ENCODE data around the gene DUSP15.
A peak's percentile ranks its signal among the peaks of the same experiment; 100 is the strongest.

Gene DUSP15

DNA sequence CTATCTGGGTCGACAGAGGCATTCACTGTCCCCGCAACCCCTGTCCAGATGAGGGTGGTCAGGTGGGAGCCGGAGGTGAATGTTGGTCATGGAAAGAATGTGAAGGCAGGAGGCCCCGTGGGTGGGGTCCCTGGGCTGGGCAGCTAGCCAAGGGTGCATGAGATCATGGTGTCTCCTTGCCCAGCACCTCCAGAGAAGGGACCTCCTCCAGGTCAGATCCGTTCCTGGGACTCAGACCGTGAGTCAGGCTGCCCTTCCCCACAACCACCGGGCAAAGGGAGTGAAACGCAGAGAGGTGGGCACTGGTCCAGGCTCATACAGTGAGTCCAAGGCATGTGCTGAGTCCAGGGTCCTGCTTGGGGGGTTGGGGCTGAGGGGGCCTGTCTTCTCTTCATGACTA, 28.4 kb downstream of the DUSP15 start:
- no peak overlapping the region for H3K14ac ChIP-seq (ENCODE audit: low read length)
- H2AFZ ChIP-seq (ENCODE audit: low read length), result peak overlapping the region; percentile 87
- H4K91ac ChIP-seq (ENCODE audit: low read depth, low read length, poor library complexity), result peak overlapping the region; percentile 73
- H2BK5ac ChIP-seq (ENCODE audit: low read length), result peak overlapping the region; percentile 46
- H3K36me3 ChIP-seq (replicated peaks in 1 of 2; ENCODE audit: control insufficient read depth in 2 of 2, insufficient read depth in 2 of 2, low read length in 2 of 2), result no peaks in the 10 kb centered on the region
- H3K4me2 ChIP-seq (ENCODE audit: insufficient read depth, low read length, poor library complexity, severe bottlenecking), result no peak overlapping the region
- H3K4ac ChIP-seq (ENCODE audit: low read length), result no peak overlapping the region
- peak overlapping the region; percentile 92 for H3K18ac ChIP-seq (ENCODE audit: low read length)
- H2AK5ac ChIP-seq (ENCODE audit: low read depth, low read length), result peak overlapping the region; percentile 72
- H3K9ac ChIP-seq (ENCODE audit: low read depth, low read length, poor library complexity), result no peak overlapping the region
- H2BK12ac ChIP-seq (ENCODE audit: low read length), result peak overlapping the region; percentile 64
- no peak overlapping the region for H3K27ac ChIP-seq (replicated peaks; ENCODE audit: low read length)
- peak overlapping the region; percentile 57 for H3K23ac ChIP-seq (ENCODE audit: low read depth, low read length, poor library complexity)
- peaks cover 50 to 51% of the 10 kb centered on the region in 2 donors for H3K4me1 ChIP-seq (ENCODE audit: control insufficient read depth in 2 of 2, insufficient read depth in 1 of 2, low read depth in 1 of 2, low read length in 2 of 2)
- no peaks in the 10 kb centered on the region for H3K79me1 ChIP-seq (ENCODE audit: low read depth, low read length)
- H2BK120ac ChIP-seq (ENCODE audit: low read depth, low read length), result peak overlapping the region; percentile 57
- H3K27me3 ChIP-seq (ENCODE audit: control insufficient read depth in 3 of 3, insufficient read depth in 3 of 3, low read depth in 1 of 3, low read length in 3 of 3), result no peaks in the 10 kb centered on the region
- WGBS, 2 donors (ENCODE audit: extremely low coverage in 2 of 2, insufficient read length in 2 of 2, insufficient replicate concordance in 1 of 2), result no CpG with 5 or more reads among the region's 8 CpGs
- H2BK15ac ChIP-seq (ENCODE audit: low read length), result peak overlapping the region; percentile 70
- DNase-seq (ENCODE audit: low spot score), result no peak
- H3K9me3 ChIP-seq (replicated peaks in 1 of 2; ENCODE audit: control insufficient read depth in 2 of 2, insufficient read depth in 1 of 2, low read depth in 1 of 2, low read length in 2 of 2), result no peaks in the 10 kb centered on the region
- H4K8ac ChIP-seq (ENCODE audit: low read depth, low read length), result peak overlapping the region; percentile 73
- H3K4me3 ChIP-seq (ENCODE audit: low read length in 2 of 2), result no peak overlapping the region

DNA sequence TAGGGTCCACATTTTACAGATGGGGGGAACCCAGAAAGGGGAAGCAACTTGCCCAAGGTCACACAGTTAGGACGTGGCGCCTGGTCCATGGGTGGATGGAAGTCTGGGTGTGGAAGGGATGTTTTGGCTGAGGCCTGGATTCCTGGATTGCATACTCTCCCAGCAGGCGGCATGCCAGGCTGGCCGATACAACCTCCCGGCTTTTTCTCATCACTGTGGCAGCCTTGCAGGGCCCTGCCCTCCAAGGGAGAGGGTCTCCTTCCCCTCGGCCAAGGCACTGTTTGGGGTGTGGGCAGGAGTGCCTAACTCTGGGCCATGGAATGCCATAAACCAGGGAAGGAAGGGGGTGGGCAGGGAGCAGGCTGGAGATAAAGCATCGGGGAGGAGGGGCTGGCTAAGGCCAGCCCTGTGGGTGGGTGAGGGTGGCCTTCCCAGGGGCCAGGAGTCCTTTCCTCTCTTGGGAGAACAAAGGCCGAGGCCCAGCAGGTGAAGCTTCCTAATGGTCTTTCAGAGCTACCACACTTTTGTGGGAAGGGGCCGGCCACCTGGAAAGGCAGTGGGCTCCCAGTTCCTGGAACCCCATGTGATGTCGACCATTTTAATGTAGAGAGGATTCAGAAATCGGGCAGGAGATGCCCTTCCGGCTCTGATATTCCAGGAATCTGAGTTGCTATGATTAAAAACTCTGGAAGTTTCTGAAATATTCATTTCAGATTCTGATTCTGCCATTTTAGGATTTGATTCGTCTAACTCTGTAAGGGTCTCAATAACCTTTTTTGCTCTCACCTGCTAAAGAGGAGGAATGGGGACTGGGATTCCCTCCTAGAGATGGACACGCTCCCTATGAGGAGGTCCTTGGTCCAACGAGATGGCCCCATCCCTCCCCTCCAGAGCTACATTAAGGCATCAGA, 29.2 kb downstream of the DUSP15 start:
- Histone ChIP-seq H4K91ac (ENCODE audit: low read depth, low read length, poor library complexity) (no peak overlapping the region), H3K9me3 (replicated peaks in 1 of 2; ENCODE audit: control insufficient read depth in 2 of 2, insufficient read depth in 1 of 2, low read depth in 1 of 2, low read length in 2 of 2) (no peaks in the 10 kb centered on the region), H3K36me3 (replicated peaks in 1 of 2; ENCODE audit: control insufficient read depth in 2 of 2, insufficient read depth in 2 of 2, low read length in 2 of 2) (no peaks in the 10 kb centered on the region), H3K18ac (ENCODE audit: low read length) (peak overlapping the region; percentile 92), H3K4ac (ENCODE audit: low read length) (no peak overlapping the region), H3K4me3 (ENCODE audit: low read length in 2 of 2) (no peak overlapping the region), H3K27ac (replicated peaks; ENCODE audit: low read length) (no peak overlapping the region), H4K8ac (ENCODE audit: low read depth, low read length) (no peak overlapping the region), H2AK5ac (ENCODE audit: low read depth, low read length) (peak overlapping the region; percentile 72), H2BK120ac (ENCODE audit: low read depth, low read length) (no peak overlapping the region), H3K79me1 (ENCODE audit: low read depth, low read length) (no peaks in the 10 kb centered on the region), H2AFZ (ENCODE audit: low read length) (peak overlapping the region; percentile 16), H3K4me1 (ENCODE audit: control insufficient read depth in 2 of 2, insufficient read depth in 1 of 2, low read depth in 1 of 2, low read length in 2 of 2) (peaks cover 54 to 55% of the 10 kb centered on the region in 2 donors), H3K14ac (ENCODE audit: low read length) (peak overlapping the region; percentile 10), H2BK12ac (ENCODE audit: low read length) (peak overlapping the region; percentile 91), H3K9ac (ENCODE audit: low read depth, low read length, poor library complexity) (no peak overlapping the region), H2BK15ac (ENCODE audit: low read length) (peak overlapping the region; percentile 70), H3K4me2 (ENCODE audit: insufficient read depth, low read length, poor library complexity, severe bottlenecking) (no peak overlapping the region), H2BK5ac (ENCODE audit: low read length) (peak overlapping the region; percentile 46), H3K23ac (ENCODE audit: low read depth, low read length, poor library complexity) (peak overlapping the region; percentile 57), H3K27me3 (ENCODE audit: control insufficient read depth in 3 of 3, insufficient read depth in 3 of 3, low read depth in 1 of 3, low read length in 3 of 3) (no peaks in the 10 kb centered on the region)
- no CpG with 5 or more reads among the region's 15 CpGs for WGBS, 2 donors (ENCODE audit: extremely low coverage in 2 of 2, insufficient read length in 2 of 2, insufficient replicate concordance in 1 of 2)
- no peak for DNase-seq (ENCODE audit: low spot score)

DNA sequence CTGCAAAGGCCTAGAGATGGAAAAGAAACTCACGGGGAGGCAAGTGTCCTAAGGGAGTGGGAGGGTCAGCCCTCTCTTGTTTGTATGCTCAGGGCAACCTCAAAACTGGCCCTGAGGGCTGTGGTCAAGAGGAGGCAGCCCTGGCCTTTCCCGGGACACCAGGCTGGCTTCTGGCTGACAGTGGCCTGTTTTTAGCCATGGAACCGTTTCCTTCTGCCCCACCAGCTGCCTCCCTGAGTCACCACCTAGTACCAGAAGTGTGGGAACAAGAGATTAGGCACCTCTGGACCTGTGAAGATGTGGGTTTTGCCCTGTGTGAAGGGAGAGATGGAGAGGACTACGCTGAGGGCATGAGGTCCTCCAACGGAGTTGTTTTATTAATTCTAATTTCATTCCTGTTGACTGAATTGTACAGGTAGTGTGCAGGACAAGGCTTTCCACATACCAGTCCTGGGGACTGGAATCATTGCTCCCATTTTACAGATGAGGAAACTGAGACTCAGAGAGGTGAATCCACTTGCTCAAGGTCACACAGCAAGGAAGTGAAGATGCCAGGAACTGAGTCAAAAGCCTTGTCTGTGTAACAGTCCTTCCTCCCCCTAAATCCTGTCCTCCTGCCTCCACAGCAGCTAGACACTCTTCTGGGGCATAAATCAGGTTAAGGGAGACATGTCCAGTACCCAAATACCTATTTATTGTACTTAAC, 30.4 kb downstream of the DUSP15 start:
- Histone ChIP-seq H3K4me2 (ENCODE audit: insufficient read depth, low read length, poor library complexity, severe bottlenecking) (no peak overlapping the region), H3K9ac (ENCODE audit: low read depth, low read length, poor library complexity) (no peak overlapping the region), H2AFZ (ENCODE audit: low read length) (no peak overlapping the region), H3K4me1 (ENCODE audit: control insufficient read depth in 2 of 2, insufficient read depth in 1 of 2, low read depth in 1 of 2, low read length in 2 of 2) (peaks cover 49 to 52% of the 10 kb centered on the region in 2 donors), H3K36me3 (replicated peaks in 1 of 2; ENCODE audit: control insufficient read depth in 2 of 2, insufficient read depth in 2 of 2, low read length in 2 of 2) (no peaks in the 10 kb centered on the region), H4K91ac (ENCODE audit: low read depth, low read length, poor library complexity) (no peak overlapping the region), H2BK12ac (ENCODE audit: low read length) (no peak overlapping the region), H3K23ac (ENCODE audit: low read depth, low read length, poor library complexity) (no peak overlapping the region), H3K27ac (replicated peaks; ENCODE audit: low read length) (no peak overlapping the region), H3K4ac (ENCODE audit: low read length) (no peak overlapping the region), H3K18ac (ENCODE audit: low read length) (no peak overlapping the region), H2BK120ac (ENCODE audit: low read depth, low read length) (no peak overlapping the region), H3K4me3 (ENCODE audit: low read length in 2 of 2) (no peak overlapping the region), H3K14ac (ENCODE audit: low read length) (no peak overlapping the region), H4K8ac (ENCODE audit: low read depth, low read length) (no peak overlapping the region), H3K27me3 (ENCODE audit: control insufficient read depth in 3 of 3, insufficient read depth in 3 of 3, low read depth in 1 of 3, low read length in 3 of 3) (no peaks in the 10 kb centered on the region), H3K79me1 (ENCODE audit: low read depth, low read length) (no peaks in the 10 kb centered on the region), H2AK5ac (ENCODE audit: low read depth, low read length) (no peak overlapping the region), H2BK15ac (ENCODE audit: low read length) (no peak overlapping the region), H3K9me3 (replicated peaks in 1 of 2; ENCODE audit: control insufficient read depth in 2 of 2, insufficient read depth in 1 of 2, low read depth in 1 of 2, low read length in 2 of 2) (no peaks in the 10 kb centered on the region), H2BK5ac (ENCODE audit: low read length) (no peak overlapping the region)
- no peak for DNase-seq (ENCODE audit: low spot score)
- no CpG with 5 or more reads among the region's 5 CpGs for WGBS, 2 donors (ENCODE audit: extremely low coverage in 2 of 2, insufficient read length in 2 of 2, insufficient replicate concordance in 1 of 2)
